HG03520 (cell line): ENCODE measurements around the gene HMCN2.
"Not testable (repeated sequence)": the region's sequence is repeated elsewhere in the genome, so short reads cannot be mapped to it uniquely, and the experiment has no call there.

Experiments used
- ATAC-seq: cut with Tn5 transposase; IDR thresholded peaks from one replicate; pipeline ENCODE4 v1.9.1; 2021; ENCODE audit warnings: mild to moderate bottlenecking, moderate library complexity; ENCODE audit not compliant: unreplicated experiment

HMCN2 gene

DNA sequence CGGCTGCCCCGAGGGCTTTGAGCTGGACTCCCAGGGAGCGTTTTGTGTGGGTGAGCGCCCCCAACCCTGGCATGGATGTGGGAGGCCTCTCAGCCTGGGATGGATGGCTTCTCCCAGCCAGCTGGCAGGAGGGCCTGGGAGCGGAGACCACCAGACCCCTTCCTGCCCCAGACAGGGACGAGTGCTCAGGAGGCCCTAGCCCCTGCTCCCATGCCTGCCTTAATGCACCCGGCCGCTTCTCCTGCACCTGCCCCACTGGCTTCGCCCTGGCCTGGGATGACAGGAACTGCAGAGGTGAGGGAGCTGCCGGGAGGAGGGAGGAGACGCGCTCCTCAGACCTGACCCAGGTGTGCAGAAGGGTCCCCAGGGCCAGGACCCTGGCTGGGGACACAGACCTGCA is 161.8 kb downstream of the HMCN2 start:
- no peak for ATAC-seq

DNA sequence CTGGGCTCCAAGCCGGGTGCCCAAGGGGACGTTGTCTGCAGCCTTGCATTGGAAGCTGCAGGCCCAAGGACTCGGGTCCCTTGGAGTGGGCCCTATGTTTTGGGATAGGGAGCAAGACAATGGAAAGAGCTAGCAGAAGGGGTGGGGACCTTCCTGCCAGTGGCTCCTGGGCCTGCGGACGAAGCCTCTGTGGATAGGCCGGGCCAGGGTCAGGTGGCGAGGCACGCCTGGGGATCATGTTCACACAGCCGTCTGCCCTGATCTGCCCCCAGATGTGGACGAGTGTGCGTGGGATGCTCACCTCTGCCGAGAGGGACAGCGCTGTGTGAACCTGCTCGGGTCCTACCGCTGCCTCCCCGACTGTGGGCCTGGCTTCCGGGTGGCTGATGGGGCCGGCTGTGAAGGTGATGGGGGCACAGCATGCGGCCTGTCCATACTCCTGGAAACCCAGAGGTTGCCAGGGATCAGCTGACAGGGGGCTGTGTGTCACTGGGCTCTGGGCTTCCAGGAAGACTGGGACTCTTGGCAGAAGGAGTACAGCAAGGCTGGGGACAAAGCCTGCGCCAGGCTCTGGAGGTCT is 162.6 kb downstream of the HMCN2 start:
- ATAC-seq = no peak

DNA sequence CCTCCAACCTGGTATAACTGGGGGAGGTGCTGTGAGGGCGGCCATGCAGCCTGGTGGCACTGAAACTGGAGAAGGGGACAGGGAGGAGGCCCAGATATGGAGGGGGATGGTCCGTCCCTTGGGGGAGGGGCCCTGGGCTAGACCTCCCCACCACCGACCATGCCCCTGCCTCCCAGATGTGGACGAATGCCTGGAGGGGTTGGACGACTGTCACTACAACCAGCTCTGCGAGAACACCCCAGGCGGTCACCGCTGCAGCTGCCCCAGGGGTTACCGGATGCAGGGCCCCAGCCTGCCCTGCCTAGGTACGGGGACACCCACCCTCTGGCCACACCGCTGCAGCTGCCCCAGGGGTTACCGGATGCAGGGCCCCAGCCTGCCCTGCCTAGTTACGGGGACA is 163.8 kb downstream of the HMCN2 start:
- ATAC-seq = no peak

DNA sequence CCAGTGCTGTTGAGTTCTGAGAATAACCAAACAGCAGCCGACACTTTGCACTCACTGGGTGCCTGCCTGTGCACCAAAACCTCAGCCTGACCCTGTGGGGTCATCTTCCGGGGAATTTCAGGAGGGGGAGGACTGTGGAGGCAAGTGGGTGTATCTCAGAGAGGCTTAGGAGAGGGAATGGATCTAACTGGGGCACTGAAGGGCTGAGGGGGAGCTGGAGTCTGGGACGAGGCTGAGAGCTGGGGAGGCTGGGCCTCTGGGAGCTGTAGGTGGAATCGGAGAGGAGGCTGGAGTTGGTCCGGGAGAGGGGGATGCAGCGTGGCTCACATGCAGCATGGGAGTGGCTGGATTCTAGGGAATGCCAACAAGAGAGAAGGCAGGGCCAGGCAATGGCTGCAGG is 164.3 kb downstream of the HMCN2 start:
- no peak for ATAC-seq

DNA sequence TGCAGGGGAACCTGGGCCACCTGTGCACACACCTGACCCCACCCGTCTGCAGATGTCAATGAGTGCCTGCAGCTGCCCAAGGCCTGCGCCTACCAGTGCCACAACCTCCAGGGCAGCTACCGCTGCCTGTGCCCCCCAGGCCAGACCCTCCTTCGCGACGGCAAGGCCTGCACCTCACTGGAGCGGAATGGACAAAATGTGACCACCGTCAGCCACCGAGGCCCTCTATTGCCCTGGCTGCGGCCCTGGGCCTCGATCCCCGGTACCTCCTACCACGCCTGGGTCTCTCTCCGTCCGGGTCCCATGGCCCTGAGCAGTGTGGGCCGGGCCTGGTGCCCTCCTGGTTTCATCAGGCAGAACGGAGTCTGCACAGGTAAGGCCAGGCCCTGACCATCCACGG is 164.7 kb downstream of the HMCN2 start:
- no peak for ATAC-seq

DNA sequence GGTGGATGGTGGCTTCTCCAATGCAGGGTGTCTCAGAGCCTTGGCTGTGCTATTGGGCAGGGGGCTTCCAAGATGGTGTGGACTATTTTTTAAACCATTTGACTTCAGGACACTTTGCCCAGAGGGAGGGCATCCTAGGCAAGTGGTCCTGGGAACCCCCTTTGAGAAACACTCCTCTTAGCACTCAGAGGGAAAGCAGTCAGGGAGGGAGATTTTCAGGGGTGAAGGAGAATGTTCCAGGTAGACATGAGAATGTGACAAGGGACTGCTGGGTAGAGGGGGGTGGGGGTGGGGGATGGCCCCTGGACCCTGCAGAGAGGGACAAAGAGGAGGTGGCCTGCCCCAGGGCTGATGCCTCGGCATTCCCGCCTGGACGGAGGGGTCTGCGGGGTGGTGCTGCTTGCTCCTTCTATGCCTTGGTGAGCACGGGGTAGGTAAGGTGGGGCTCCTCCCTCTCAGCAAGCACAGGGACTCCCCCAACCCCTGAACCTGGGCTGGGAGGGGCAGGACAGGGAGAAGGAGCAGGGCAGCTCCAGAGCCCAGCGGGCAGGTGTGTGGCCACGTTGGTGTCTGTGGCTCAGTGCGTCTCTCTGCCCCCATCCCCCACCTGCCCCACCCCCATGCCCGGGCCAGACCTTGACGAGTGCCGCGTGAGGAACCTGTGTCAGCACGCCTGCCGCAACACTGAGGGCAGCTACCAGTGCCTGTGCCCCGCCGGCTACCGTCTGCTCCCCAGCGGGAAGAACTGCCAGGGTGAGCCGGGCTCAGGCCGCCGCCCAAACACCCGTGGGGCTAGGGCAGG is 165.4 kb downstream of the HMCN2 start:
- ATAC-seq = no peak

DNA sequence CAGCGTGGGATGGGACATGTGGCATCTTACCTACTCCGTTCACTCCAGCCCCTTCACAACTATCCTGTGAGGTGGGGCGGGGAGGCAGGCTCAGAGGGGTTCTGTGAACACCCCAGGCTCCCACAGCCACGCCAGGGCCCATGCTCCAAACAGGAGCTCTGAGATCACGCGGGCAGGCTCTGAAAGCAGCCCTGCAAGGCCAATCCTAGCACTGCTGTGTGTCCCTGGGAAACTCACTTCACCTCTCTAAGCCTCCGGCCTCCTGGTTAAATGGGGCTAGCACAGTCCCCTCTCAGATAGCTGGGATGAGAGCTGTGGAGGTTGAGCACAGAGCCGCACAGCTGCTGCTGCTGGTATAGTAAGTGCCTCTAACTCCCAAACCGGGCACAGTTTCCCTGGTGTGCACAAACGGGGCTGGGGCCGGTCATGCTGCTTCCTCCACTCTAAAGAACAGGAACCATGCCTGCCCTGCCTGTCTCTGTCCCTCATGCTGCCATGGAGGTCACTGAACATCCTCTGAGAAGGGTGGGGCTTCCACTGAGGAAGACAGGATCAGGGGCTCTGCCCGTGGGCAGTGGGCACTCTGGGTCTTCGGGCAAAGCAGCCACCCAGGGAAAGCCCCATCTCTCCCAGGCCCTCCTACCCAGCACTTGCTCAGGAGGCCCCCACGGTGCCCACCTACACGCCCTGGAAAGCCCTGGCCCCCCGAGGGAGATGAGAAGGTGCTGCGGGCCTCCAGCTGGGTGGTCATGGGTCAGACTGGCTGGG is 166.2 kb downstream of the HMCN2 start:
- ATAC-seq = no peak

DNA sequence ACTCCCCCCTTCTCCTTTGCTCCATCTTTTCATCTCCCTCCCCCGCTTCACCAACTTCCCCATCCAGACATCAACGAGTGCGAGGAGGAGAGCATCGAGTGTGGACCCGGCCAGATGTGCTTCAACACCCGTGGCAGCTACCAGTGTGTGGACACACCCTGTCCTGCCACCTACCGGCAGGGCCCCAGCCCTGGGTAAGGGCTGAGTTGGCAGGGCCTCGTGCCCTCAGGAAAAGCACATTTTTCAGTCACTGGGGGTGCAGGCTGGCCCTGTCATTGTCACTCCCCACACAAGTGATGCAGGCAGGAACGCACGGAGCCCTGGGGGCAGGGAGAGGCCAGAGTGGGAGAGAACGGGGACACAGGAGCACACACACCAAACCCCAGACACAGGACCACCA is 166.8 kb downstream of the HMCN2 start:
- no peak for ATAC-seq

DNA sequence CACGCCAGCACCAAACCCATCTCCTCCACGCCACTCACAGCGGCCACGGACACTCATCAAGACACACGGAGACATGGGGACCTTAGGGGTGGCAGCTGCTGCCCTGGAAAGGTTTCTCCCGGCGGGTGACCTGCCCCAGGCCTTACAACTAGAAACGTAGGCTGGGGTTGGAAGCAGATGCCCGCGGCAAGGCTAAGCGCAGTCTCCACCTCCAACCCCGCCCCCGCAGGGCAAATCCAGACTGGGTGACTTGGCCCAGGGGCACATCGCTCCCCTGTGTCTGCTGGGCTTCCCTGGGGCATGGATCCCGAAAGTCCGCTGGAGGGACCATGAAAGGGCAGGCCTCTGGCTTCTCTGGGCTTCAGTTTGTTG is 167.2 kb downstream of the HMCN2 start:
- no peak for ATAC-seq

DNA sequence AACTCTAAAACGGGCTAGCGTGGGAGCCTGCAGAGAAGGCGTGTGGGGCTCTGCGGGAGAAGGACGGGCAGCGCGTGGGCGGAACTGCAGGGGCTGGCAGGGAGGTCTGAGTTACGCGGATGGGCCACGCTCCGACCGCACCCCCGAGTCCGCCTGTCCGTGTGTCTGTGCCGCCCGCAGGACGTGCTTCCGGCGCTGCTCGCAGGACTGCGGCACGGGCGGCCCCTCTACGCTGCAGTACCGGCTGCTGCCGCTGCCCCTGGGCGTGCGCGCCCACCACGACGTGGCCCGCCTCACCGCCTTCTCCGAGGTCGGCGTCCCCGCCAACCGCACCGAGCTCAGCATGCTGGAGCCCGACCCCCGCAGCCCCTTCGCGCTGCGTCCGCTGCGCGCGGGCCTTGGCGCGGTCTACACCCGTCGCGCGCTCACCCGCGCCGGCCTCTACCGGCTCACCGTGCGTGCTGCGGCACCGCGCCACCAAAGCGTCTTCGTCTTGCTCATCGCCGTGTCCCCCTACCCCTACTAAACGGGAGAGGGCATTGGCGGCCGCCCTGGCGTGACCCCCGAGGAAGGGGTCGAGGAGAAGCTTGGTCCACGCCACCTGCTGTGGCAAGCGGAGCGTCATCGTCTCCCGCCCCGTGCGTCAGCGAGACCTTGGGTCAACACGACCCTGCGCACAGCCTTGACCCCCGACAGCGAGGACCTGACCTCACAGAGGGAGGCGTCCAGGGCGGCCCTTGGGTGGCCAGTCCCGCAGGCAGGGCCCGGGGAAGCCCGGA is 167.8 kb downstream of the HMCN2 start:
- no peak for ATAC-seq

DNA sequence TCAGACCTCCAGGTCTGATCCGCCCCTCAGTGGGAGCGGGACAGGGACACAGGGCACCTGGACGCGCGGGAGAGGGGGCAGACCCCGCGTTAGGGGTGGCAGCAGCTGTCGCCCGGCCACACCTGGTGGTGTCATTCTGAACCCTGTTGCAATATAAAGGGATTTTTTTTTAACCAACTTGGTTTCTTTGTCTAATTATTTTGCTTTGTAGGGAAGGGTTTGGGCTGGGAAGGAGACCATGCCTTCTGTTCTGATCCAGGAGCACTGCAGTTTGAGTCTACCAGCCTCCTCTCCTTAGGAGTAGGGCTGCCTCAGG is 168.3 kb downstream of the HMCN2 start:
- ATAC-seq = no peak

DNA sequence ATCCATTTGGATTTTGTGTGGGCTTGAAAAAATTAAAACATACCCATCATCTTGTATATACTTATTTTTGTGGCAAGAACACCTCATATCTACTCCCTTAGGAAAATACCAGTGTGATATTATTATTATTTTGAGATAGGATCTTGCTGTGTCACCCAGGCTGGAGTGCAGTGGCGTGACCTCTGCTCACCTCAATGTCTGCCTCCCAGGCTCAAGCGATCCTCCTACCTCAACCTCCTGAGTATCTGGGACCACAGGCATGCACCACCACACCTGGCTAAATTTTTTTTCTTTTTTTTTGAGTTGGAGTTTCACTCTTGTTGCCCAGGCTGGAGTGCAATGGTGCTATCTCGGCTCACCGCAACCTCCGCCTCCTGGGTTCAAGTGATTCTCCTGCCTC is 169.1 kb downstream of the HMCN2 start:
- ATAC-seq = not testable (repeated sequence)

DNA sequence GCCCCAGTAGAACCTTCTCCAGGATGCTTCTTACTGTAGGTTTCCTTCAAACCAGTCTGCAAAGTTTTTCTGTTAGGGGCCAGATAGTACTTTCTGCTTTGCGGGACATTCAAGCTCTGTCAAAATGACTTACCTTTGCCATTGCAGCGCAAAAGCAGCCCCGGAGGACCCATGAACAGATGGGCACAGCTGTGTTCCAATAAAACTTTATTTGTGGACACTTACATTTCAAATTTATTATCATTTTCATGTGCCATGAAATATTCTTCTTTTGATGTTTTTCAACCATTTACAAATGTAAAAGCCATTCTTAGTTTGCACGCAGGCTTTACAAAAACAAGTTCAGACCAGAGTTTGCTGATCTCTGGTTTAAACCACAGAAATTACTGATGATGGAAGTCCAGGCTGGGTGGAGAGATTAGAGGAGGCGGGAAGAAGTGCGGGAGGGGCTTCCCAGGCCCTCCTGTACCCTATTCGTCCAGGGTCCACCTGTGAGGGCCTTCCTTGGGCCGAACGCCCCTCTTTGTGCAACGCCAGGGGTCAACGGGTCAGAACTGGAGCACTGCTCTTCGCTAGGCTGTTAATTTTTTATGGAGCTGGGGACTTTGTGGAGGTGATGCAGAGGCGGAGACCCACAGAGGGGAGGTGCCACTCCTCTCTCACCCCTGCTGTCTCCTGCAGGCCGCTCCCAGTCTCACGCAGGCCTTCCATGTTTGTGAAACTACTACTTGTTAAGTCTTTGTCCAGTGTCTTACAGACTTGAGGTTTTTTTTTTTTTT is 171.6 kb downstream of the HMCN2 start:
- no peak for ATAC-seq

DNA sequence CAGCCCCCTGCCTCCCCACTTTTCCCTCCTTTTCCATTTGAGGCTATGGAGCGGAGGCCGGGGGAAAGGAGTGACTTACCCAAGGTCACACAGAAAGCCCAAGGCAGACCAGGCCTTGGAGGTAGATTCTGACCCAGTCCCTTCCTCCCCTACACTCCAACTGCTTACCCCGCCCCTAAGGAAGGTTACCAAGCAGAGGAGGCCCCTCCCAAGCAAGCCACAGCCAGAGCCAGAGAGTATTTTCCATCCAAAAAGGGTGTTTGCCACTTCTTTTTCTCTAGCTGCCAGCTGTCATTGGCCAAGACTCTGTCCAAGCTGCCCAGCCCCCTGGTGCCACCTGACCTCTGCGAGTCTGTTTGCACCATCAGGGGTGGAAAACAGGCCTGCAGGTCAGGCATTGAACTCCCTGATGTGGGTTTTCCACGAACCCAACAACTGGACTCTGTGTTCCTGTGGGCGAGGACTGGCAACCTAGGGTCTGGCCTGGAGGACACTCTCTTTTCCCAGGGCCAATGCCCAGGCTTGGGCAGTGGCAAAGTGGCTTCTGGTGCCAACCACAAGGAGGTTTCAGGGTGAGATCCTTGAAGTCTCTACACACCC is 172.9 kb downstream of the HMCN2 start:
- ATAC-seq = no peak

DNA sequence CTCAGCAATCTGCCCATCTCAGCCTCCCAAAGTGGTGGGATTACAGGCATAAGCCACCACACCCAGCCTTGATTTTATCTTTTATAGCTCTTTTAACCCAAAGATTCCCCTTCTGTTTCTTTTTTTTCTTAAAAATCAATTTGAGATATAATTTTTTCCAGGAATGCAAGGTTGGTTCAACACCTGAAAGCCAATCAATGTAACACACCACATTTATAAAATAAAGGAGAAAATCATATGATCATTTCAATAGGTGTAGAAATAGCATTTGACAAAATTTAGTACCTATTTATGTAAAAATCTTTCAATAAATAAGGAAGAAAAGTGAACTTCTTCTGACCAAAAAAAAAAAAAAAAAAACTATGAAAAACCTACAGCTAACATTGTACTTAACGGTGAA is 175.5 kb downstream of the HMCN2 start:
- ATAC-seq = no peak

DNA sequence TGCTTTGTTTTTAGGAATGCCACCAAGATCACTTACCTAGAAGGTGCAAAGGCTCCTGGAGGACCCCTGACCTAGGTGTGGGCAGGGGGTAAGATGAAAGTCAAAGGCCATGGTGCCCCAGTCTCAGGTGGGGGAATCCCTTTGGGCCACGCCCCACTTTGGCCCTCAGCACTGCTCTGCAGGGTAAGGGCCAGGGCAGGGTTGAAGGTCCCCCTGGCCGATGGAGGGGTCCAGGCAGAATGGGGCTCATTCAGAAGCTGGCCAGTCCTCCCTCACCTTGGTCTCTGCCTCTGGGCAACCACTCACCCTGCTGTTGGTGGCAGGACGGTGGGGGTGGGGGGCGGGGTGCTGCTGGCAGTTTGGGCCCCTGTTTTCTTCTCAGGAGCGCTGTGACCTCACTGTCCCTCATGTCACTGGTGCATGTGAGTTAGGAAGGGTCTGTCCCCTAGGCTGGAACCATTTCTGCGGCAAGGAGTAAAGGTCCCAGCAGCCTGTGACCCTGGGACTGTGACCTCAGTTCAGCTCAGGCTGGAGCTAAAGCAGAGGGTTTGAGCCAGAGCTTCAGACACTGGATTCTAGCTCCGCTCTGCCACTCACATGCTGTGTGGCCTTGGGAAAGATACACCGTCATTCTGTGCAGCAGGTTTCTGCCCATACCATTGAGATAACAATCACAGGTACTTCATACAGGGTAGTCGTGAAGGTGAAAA is 177.3 kb downstream of the HMCN2 start:
- ATAC-seq = no peak

DNA sequence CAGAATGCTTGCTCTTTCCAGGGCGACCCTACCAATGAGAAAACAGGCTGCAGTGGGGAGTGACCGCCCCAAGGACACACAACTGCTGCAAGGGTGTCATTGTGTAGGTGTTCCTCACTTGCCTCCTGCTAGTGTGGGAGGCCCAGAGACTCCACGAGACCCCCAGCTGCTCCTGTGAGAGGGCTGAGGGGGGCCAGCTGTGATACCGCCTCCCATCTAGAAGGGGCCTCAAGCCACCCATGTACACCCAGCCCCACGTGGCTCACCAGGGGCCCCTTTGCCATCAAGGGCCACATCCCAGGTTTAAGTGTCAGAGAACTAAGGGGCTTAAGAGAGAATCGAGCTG is 177.9 kb downstream of the HMCN2 start:
- ATAC-seq = no peak

DNA sequence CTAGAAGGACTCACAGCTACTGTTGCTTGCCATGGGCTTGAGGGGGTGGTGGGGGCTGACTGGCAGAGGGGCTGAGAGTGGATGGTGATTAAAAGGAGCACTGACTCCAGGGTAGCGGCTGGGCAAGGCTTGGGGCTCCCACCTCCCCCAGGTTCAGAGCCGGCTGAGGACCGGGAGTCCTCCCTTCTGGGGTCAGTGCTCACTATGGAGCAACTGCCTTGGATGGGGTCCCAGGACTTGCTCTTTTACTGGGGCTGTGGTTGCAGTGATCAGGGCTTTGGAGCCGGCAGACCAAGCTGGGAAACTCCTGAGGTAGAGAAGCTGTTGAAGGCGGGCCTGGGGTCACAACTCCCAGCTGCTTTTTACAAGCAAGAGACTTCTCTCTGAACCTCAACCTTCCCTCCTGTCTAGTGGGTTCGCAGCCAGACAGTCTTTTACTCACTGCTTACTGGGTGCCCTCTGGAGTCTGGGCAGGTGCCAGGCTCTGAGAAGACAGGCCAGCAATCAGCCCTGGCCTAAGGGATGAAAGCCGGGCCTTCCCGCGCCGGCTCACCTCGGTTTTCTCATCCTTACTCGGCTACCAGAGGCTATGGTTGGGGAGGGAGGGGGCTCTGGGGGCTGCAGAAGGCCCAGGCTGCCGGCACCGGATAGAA is 178.4 kb downstream of the HMCN2 start:
- no peak for ATAC-seq

DNA sequence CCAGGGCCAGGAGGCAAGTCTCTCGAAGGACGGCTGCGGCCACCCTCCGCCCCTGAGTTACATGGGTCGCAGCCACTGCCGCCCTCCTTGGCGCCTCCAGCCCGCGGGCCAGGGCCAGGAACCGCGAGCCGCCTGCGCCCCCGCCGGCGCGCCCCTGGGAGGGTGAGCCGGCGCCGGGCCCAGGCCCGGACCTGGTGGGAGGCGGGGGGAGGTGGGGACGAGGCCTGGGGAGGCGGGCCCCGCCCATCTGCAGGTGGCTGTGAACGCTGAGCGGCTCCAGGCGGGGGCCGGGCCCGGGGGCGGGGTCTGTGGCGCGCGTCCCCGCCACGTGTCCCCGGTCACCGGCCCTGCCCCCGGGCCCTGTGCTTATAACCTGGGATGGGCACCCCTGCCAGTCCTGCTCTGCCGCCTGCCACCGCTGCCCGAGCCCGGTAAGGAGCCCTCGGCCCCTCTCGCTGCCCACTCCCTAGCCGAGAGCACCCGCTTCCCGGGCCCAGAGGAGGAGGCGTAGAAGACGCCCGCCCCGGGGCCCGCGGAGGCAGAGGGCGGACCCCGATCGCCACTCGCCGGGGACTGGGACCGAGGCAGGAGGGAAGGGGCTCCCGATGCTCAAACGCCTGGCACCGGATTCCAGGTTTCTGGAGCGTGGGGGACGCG is 179.1 kb downstream of the HMCN2 start, which contains the start of gene ASS1:
Gene ASS1 (plus strand): TSS at position 397 of the 657 bp plus-strand sequence. CDS start 7,268 bp downstream, outside the sequence.
- no peak for ATAC-seq
